Thymus (tissue), 14 donors: Measurements from ENCODE around the gene MTMR4. TPM values are rescaled to one million over a fixed set of nuclear protein-coding genes. Genes with fewer than 3 reads are reported as not detected.
"Not testable (repeated sequence)": the region's sequence is repeated elsewhere in the genome, so short reads cannot be mapped to it uniquely, and the experiment has no call there.

Source experiments
- DNase-seq, 9 donors: peaks; one replicate each; pipeline ENCODE4 v3.0.0-alpha.2; 2013; ENCODE audit warnings: low spot score in 9 of 9, low read depth in 6 of 9, missing footprints in 1 of 9
- H3K27ac ChIP-seq, 2 donors: one replicate each; pipeline ENCODE4 v1.5.1; 2013; ENCODE audit warnings: control low read depth in 1 of 2, low read depth in 1 of 2, low read length in 1 of 2, mild to moderate bottlenecking in 1 of 2, moderate library complexity in 1 of 2
- H3K27me3 ChIP-seq, 2 donors: one replicate each; pipeline ENCODE4 v1.5.1; 2013; ENCODE audit warnings: low read length in 1 of 2; ENCODE audit not compliant: control insufficient read depth in 2 of 2, insufficient read depth in 1 of 2
- H3K36me3 ChIP-seq, 2 donors: one replicate each; pipeline ENCODE4 v1.5.1; 2013; ENCODE audit warnings: low read length in 1 of 2, mild to moderate bottlenecking in 1 of 2, moderate library complexity in 1 of 2; ENCODE audit not compliant: control insufficient read depth in 2 of 2, insufficient read depth in 2 of 2
- H3K4me1 ChIP-seq, 2 donors: one replicate each; pipeline ENCODE4 v1.5.1; 2013; ENCODE audit warnings: low read length in 2 of 2; ENCODE audit not compliant: control insufficient read depth in 2 of 2, insufficient read depth in 2 of 2
- H3K4me3 ChIP-seq, 2 donors: one replicate each; pipeline ENCODE4 v1.5.1; 2013; ENCODE audit warnings: low read length in 2 of 2, control low read depth in 1 of 2, mild to moderate bottlenecking in 1 of 2
- H3K9me3 ChIP-seq, 2 donors: one replicate each; pipeline ENCODE4 v1.5.1; 2013; ENCODE audit warnings: low read length in 1 of 2, mild to moderate bottlenecking in 1 of 2; ENCODE audit not compliant: control insufficient read depth in 2 of 2, insufficient read depth in 1 of 2
- WGBS: extraction: QIAGEN DNeasy Blood & Tissue Kit; methylation state at CpG from one replicate; pipeline ENCODE4 v1.1.7; 2013; 5-methylcytosine and 5-hydroxymethylcytosine counted together
- long read RNA-seq, 10 donors: transcript quantifications; one replicate each; lab custom pipeline, GENCODE V29; 2026
- polyA plus RNA-seq: library from polyadenylated mRNA; stranded (reverse); fragments of 200-250 nt; gene quantifications from one replicate; pipeline ENCODE4 v1.2.3, GENCODE V29; 2013
- total RNA-seq: library from RNA; stranded (reverse); fragments of 120-200 nt; gene quantifications from one replicate; pipeline ENCODE4 v1.2.4, GENCODE V29; 2013
- donor health status: healthy.

MTMR4 gene
- total RNA-seq (28.0 TPM), polyA plus RNA-seq (17.0 TPM)
- long read RNA-seq, donor 1, partial matches to known transcripts, result 0 of 1 reads
- long read RNA-seq, donor 1, other reads (novel, unspliced or antisense), result 0 of 1 reads
- long read RNA-seq, donor 2, result 0 reads
- long read RNA-seq, donor 3, partial matches to known transcripts, result 0 of 1 reads
- long read RNA-seq, donor 3, other reads (novel, unspliced or antisense), result 0 of 1 reads
- long read RNA-seq, donor 4, result 0 reads
- long read RNA-seq, donor 5, partial matches to known transcripts, result 5 of 6 reads
- long read RNA-seq, donor 5, other reads (novel, unspliced or antisense), result 0 of 6 reads
- long read RNA-seq, donor 6, result 0 reads
- long read RNA-seq, donor 7, full-length matches to known transcripts, result 1 of 1 reads
- long read RNA-seq, donor 7, partial matches to known transcripts, result 0 of 1 reads
- long read RNA-seq, donor 7, other reads (novel, unspliced or antisense), result 0 of 1 reads
- long read RNA-seq, donor 8, result 0 reads
- long read RNA-seq, donor 9, partial matches to known transcripts, result 0 of 2 reads
- long read RNA-seq, donor 9, other reads (novel, unspliced or antisense), result 0 of 2 reads
- long read RNA-seq, donor 10, partial matches to known transcripts, result 0 of 3 reads
- long read RNA-seq, donor 10, other reads (novel, unspliced or antisense), result 0 of 3 reads

- Histone ChIP-seq H3K4me1 (peaks cover 24 to 40% of the 10 kb centered on the region in 2 donors), H3K9me3 (no peaks in the 10 kb centered on the region), H3K4me3 (peak within 1 kb of the TSS; percentile 63 to 66), H3K27ac (peak within 1 kb of the TSS in 1 of 2 donors; percentile 66), H3K36me3 (peaks cover 29 to 42% of the 10 kb centered on the region in 2 donors), H3K27me3 (no peaks in the 10 kb centered on the region)
- peak in 8 of 9 donors; percentile 40 to 81 (median 59) for DNase-seq
- WGBS, result under 1% methylated on average over 64 of the region's 64 CpGs
These were observed at the start of gene MTMR4 for GRCh38 chr17:58513965-58514769. Gene MTMR4 (minus strand): TSS chr17:58514638. CDS start chr17:58514407, 231 bp downstream.

DNA sequence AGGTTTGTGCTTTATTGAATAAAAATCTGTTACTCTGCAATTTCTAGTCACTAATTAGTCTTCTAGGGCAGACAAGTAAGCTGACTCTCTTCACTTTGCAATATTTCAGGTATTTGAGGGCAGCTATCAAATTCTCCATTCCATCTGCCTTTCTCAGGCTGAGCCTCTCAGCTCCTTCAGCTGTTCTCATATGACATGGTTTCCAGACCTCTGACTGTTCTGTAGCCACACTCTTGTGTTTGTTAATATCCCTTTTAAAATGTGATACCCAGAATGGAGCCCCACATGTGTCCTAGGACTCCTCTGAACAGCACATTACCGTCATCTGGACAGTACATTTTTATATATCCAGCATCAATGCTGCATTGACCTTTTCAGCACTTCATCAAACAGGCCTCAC lies 46.1 kb upstream of the MTMR4 start:
- WGBS, result 87% methylated on average over 1 of the region's 1 CpG
- H3K4me1 ChIP-seq, result peaks cover 0 to 3% of the 10 kb centered on the region in 2 donors
- no peak for DNase-seq
- no peak overlapping the region for H3K4me3 ChIP-seq
- no peak overlapping the region for H3K27ac ChIP-seq
- H3K36me3 ChIP-seq, result no peaks in the 10 kb centered on the region
- no peaks in the 10 kb centered on the region for H3K9me3 ChIP-seq
- H3K27me3 ChIP-seq, result no peaks in the 10 kb centered on the region

GRCh38 chr17:58557981-58558380 lies 43.5 kb upstream of the MTMR4 start:
- no peak overlapping the region for H3K27ac ChIP-seq
- no peak for DNase-seq
- no peaks in the 10 kb centered on the region for H3K4me1 ChIP-seq
- no peaks in the 10 kb centered on the region for H3K9me3 ChIP-seq
- H3K36me3 ChIP-seq, result no peaks in the 10 kb centered on the region
- H3K4me3 ChIP-seq, result no peak overlapping the region
- 93% methylated on average over 3 of the region's 3 CpGs for WGBS
- H3K27me3 ChIP-seq, result no peaks in the 10 kb centered on the region

DNA sequence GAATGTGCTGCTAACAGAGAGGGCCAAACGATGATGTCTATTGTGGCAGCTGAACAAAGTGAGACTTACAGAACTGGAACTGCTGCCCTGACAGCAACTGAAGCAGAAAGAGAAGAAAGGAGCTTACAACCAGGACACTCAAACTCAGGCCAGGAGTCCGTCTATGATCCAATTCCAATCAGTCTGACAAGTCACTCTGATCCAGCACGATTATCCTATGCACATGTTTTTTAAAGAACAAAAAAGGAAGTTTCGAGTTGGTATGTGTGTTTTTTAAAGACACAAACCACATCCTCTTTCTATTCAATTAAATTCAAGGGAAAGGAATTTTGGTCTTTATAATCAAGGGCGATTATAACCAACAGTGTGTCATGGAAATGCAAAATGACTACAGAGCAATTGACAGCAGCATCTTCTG lies 42.4 kb upstream of the MTMR4 start:
- Histone ChIP-seq H3K4me1 (no peaks in the 10 kb centered on the region), H3K27ac (no peak overlapping the region), H3K4me3 (no peak overlapping the region), H3K36me3 (no peaks in the 10 kb centered on the region), H3K9me3 (no peaks in the 10 kb centered on the region), H3K27me3 (no peaks in the 10 kb centered on the region)
- WGBS, result 14% methylated on average over 5 of the region's 5 CpGs
- no peak for DNase-seq

DNA sequence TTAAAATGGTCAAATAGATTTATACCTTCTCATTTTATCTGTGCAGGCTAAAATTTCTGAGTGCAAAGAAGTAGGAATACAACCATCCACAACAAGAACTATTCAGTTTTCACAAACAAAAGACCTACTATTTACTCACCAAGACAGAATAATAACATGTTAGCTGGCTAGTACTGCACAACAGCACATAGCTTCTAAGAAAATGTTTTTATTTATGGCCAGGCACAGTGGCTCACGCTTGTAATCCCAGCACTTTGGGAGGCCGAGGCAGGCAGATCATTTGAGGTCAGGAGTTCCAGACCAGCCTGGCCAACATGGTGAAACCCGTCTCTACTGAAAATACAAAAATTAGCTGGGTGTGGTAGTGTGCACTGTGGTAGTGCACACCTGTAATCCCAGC lies 40.7 kb upstream of the MTMR4 start:
- H3K4me1 ChIP-seq, H3K36me3 ChIP-seq, DNase-seq, H3K27me3 ChIP-seq, H3K27ac ChIP-seq, H3K4me3 ChIP-seq, H3K9me3 ChIP-seq: not testable (repeated sequence)
- 98% methylated on average over 3 of the region's 3 CpGs for WGBS

DNA sequence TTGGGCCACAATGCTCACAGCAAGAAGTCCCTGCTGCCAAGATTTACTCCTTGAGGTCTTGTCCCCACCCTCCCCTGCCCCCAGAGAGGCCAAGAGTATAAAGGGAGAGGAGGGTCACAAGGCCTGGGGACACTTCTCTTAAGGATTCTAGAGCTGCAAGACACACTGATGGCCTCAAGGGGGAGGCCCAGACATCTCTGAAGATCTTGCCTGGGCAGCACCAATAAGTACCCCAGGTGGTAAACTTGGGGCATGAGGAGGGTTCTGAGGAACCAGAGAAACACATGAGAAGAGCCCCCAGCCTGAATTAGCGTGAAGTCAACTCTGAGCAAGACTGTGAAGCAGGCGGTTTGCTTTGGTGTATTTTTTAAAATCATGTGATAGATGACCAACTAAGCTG lies 26.8 kb upstream of the MTMR4 start:
- Histone ChIP-seq H3K4me1 (no peaks in the 10 kb centered on the region), H3K36me3 (no peaks in the 10 kb centered on the region), H3K9me3 (no peaks in the 10 kb centered on the region), H3K27me3 (peaks cover 0 to 11% of the 10 kb centered on the region in 2 donors), H3K27ac (no peak overlapping the region), H3K4me3 (no peak overlapping the region)
- WGBS, result 96% methylated on average over 2 of the region's 2 CpGs
- no peak for DNase-seq

GRCh38 chr17:58539698-58540097 lies 25.3 kb upstream of the MTMR4 start:
- Histone ChIP-seq H3K36me3 (no peaks in the 10 kb centered on the region), H3K4me3 (no peak overlapping the region), H3K4me1 (no peaks in the 10 kb centered on the region), H3K9me3 (no peaks in the 10 kb centered on the region), H3K27ac (no peak overlapping the region), H3K27me3 (peaks cover 1 to 20% of the 10 kb centered on the region in 2 donors)
- DNase-seq, result no peak

DNA sequence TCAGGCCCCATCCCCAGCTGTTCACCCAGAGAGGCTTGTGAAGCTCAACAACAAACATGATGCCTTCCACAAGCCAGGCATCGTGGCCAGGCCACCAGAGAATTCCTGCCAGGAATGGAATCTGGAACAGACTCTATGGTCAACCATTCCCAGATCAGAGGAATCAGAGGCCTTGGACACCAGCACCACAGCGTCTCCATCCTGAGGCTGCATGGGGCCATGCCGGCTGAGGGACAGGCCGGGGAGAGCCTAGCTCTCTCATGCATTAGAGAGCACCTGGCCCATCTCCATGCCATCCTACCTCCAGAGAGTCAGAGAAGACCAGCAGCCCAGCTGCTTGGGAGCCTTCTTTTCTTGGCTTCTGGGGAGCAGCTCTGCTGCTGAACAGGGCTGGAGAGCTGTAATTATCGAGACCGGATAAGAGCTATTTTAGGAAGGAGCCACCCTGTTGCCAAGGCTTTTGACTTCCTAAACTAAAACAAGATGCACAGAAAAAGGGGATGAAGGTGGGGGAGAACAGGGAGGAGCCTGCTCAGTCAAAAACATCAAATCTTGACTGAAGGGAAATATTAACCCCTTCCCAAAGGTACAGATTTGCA lies 24.5 kb upstream of the MTMR4 start:
- Histone ChIP-seq H3K36me3 (no peaks in the 10 kb centered on the region), H3K9me3 (no peaks in the 10 kb centered on the region), H3K4me1 (no peaks in the 10 kb centered on the region), H3K27ac (no peak overlapping the region), H3K4me3 (no peak overlapping the region), H3K27me3 (peaks cover 3 to 26% of the 10 kb centered on the region in 2 donors)
- DNase-seq, result no peak
- 90% methylated on average over 6 of the region's 6 CpGs for whole genome bisulfite sequencing
